Measurements from ENCODE around the gene MAPK4. TPM values are rescaled to one million over a fixed set of nuclear protein-coding genes. Genes with fewer than 3 reads are reported as not detected.

MAPK4 gene
- total and polyA plus RNA-seq, 10 of the 15 experiments (the other 5 are each of a cell fraction or from before 2014, with no cell fraction given) = 0.03 to 0.11 (median 0.06) TPM; not detected in 4

DNA sequence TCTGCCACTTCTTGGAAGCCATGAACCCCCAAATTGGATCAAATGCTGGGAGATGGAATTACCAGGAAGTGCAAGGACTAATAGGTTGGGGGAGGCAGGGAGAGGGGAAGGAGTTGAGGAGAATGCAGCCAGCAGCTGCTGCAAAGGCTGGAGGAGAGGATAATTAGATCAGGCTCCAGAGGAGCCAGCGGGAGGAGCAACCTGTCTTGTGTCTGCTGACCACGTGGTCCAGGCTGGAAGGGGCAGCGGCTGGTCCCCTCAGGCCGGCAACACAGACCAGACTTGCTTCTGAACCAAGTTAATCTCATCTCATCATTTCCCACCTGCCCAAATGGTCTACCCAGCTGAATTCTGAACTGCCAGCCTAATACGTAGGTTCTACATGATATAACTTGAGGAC lies 191.6 kb downstream of the MAPK4 start:
- ChIA-PET POLR2A (interaction anchor here (0.6 kb wide), 1 partner anchor 27 kb away, joined by 3 read pairs; no protein-coding TSS in a partner anchor), CTCF (no interaction called here), SMC1A (ENCODE audit: uncharacterized antibody, unreplicated experiment) (no interaction called here), RAD21 (ENCODE audit: unreplicated experiment) (no interaction called here)
- Histone ChIP-seq H4K20me1 (ENCODE audit: control insufficient read depth, insufficient read depth) (no peaks in the 10 kb centered on the region), H3K4me3 (no peak overlapping the region), H3K9me3 (replicated peaks; ENCODE audit: control insufficient read depth, insufficient read depth, low read length) (no peaks in the 10 kb centered on the region; the same call in 2 of the 3 replicates), H3K4me2 (ENCODE audit: control insufficient read depth, insufficient read depth) (no peak overlapping the region), H3K4me1 (ENCODE audit: control insufficient read depth, insufficient read depth, low read length) (no peaks in the 10 kb centered on the region), H3K27ac (ENCODE audit: control insufficient read depth, insufficient read depth) (no peak overlapping the region), H3K27me3 (replicated peaks in 1 of 2; ENCODE audit: control insufficient read depth in 2 of 2, insufficient read depth in 2 of 2, low read length in 1 of 2) (peaks cover 0 to 10% of the 10 kb centered on the region in 2 experiments), H3K79me2 (ENCODE audit: control insufficient read depth, insufficient read depth, low read length) (no peaks in the 10 kb centered on the region), H3K36me3 (ENCODE audit: control insufficient read depth in 2 of 2, insufficient read depth in 2 of 2, low read length in 1 of 2) (no peaks in the 10 kb centered on the region), H3K9ac (ENCODE audit: control insufficient read depth, insufficient read depth, low read length) (no peak overlapping the region), H2AFZ (ENCODE audit: control insufficient read depth, low read depth, low read length) (no peak overlapping the region)
- DNase-seq (ENCODE audit: low read depth, low spot score) (no peak), FAIRE-seq (no peak), ATAC-seq (no peak)
- 13% methylated on average over 5 of the region's 5 CpGs for WGBS (ENCODE audit: insufficient coverage, insufficient replicate concordance, low lambda C conversion rate, missing lambda C conversion rate)
- TF ChIP-seq, protein P1, sequence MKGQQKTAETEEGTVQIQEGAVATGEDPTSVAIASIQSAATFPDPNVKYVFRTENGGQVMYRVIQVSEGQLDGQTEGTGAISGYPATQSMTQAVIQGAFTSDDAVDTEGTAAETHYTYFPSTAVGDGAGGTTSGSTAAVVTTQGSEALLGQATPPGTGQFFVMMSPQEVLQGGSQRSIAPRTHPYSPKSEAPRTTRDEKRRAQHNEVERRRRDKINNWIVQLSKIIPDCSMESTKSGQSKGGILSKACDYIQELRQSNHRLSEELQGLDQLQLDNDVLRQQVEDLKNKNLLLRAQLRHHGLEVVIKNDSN (IDR thresholded peaks at IDR 0.05; ENCODE audit: borderline replicate concordance, extremely low read length, insufficient read depth, low read depth, low read length) = no peak
- TF ChIP-seq ESRRA (IDR thresholded peaks at IDR 0.05; ENCODE audit: low read length) (no peak), NBN (IDR thresholded peaks at IDR 0.05) (no peak), MXI1 (IDR thresholded peaks at IDR 0.05; ENCODE audit: low read depth, low read length) (no peak), IKZF2 (IDR thresholded peaks at IDR 0.05) (no peak), GABPA (IDR thresholded peaks at IDR 0.05; ENCODE audit: low read depth) (no peak), POU2F2 (IDR thresholded peaks at IDR 0.05; ENCODE audit: borderline replicate concordance, low read depth, low read length) (no peak), KDM1A (IDR thresholded peaks at IDR 0.05; ENCODE audit: borderline replicate concordance) (no peak), RUNX3 (IDR thresholded peaks at IDR 0.05; ENCODE audit: low read length) (no peak), NR2C2 (IDR thresholded peaks at IDR 0.05; ENCODE audit: borderline replicate concordance, control insufficient read depth, insufficient read length, low read depth) (no peak), RAD51 (IDR thresholded peaks at IDR 0.05) (no peak), SREBF1 (IDR thresholded peaks at IDR 0.05; ENCODE audit: low read length) (no peak), ZNF622 (IDR thresholded peaks at IDR 0.05) (no peak), SUPT20H (IDR thresholded peaks at IDR 0.05; ENCODE audit: borderline replicate concordance, control insufficient read depth, low read depth, low read length) (no peak), PAX8 (IDR thresholded peaks at IDR 0.05) (no peak)
- TF ChIP-seq, protein P2, sequence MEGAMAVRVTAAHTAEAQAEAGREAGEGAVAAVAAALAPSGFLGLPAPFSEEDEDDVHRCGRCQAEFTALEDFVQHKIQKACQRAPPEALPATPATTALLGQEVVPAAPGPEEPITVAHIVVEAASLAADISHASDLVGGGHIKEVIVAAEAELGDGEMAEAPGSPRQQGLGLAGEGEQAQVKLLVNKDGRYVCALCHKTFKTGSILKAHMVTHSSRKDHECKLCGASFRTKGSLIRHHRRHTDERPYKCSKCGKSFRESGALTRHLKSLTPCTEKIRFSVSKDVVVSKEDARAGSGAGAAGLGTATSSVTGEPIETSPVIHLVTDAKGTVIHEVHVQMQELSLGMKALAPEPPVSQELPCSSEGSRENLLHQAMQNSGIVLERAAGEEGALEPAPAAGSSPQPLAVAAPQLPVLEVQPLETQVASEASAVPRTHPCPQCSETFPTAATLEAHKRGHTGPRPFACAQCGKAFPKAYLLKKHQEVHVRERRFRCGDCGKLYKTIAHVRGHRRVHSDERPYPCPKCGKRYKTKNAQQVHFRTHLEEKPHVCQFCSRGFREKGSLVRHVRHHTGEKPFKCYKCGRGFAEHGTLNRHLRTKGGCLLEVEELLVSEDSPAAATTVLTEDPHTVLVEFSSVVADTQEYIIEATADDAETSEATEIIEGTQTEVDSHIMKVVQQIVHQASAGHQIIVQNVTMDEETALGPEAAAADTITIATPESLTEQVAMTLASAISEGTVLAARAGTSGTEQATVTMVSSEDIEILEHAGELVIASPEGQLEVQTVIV (IDR thresholded peaks at IDR 0.05; ENCODE audit: borderline replicate concordance, partially characterized antibody) = no peak
- TF ChIP-seq, protein P3, sequence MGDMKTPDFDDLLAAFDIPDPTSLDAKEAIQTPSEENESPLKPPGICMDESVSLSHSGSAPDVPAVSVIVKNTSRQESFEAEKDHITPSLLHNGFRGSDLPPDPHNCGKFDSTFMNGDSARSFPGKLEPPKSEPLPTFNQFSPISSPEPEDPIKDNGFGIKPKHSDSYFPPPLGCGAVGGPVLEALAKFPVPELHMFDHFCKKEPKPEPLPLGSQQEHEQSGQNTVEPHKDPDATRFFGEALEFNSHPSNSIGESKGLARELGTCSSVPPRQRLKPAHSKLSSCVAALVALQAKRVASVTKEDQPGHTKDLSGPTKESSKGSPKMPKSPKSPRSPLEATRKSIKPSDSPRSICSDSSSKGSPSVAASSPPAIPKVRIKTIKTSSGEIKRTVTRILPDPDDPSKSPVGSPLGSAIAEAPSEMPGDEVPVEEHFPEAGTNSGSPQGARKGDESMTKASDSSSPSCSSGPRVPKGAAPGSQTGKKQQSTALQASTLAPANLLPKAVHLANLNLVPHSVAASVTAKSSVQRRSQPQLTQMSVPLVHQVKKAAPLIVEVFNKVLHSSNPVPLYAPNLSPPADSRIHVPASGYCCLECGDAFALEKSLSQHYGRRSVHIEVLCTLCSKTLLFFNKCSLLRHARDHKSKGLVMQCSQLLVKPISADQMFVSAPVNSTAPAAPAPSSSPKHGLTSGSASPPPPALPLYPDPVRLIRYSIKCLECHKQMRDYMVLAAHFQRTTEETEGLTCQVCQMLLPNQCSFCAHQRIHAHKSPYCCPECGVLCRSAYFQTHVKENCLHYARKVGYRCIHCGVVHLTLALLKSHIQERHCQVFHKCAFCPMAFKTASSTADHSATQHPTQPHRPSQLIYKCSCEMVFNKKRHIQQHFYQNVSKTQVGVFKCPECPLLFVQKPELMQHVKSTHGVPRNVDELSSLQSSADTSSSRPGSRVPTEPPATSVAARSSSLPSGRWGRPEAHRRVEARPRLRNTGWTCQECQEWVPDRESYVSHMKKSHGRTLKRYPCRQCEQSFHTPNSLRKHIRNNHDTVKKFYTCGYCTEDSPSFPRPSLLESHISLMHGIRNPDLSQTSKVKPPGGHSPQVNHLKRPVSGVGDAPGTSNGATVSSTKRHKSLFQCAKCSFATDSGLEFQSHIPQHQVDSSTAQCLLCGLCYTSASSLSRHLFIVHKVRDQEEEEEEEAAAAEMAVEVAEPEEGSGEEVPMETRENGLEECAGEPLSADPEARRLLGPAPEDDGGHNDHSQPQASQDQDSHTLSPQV (IDR thresholded peaks at IDR 0.05) = no peak
- intact Hi-C loops (cut with micrococcal nuclease; ENCODE audit: unreplicated experiment) (no loop called here), in situ Hi-C loops (cut with MboI) (no loop called here)
- BruUV-seq (replicated peaks) = no TSS peak

Data from GM12878 (cell line).